Suprapubic skin (tissue), 4 donors: ENCODE data around the gene DHCR7. TPM values are rescaled to one million over a fixed set of nuclear protein-coding genes. Genes with fewer than 3 reads are reported as not detected.

Source experiments
- DNase-seq, 2 donors: peaks; one replicate each; pipeline ENCODE4 v3.0.0-alpha.2; 2019; ENCODE audit warnings: low spot score in 2 of 2
- H3K27ac ChIP-seq: fragments of 200-600 bp; sonication (generic); one replicate; pipeline ENCODE4 v1.5.1; 2019
- H3K27me3 ChIP-seq: fragments of 200-600 bp; sonication (generic); one replicate; pipeline ENCODE4 v1.5.1; 2019
- H3K36me3 ChIP-seq: fragments of 200-600 bp; sonication (generic); one replicate; pipeline ENCODE4 v1.5.1; 2019
- H3K4me1 ChIP-seq: fragments of 200-600 bp; sonication (generic); one replicate; pipeline ENCODE4 v1.5.1; 2019
- H3K4me3 ChIP-seq: fragments of 200-600 bp; sonication (generic); one replicate; pipeline ENCODE4 v1.5.1; 2019; ENCODE audit warnings: mild to moderate bottlenecking
- H3K9me3 ChIP-seq: fragments of 200-600 bp; sonication (generic); one replicate; pipeline ENCODE4 v1.5.1; 2019
- CTCF ChIP-seq, 2 donors: fragments of 200-600 bp in 1 of 2; fragments of 450-650 bp in 1 of 2; sonication (generic) in 1 of 2; IDR thresholded peaks; one replicate each; pipeline ENCODE4 v1.5.1; 2016 to 2019; ENCODE audit warnings: antibody characterized with exemption in 2 of 2, mild to moderate bottlenecking in 1 of 2, moderate library complexity in 1 of 2
- EP300 ChIP-seq: sonication (generic); formaldehyde crosslinking; IDR thresholded peaks from one replicate; pipeline ENCODE4 v1.6.1; 2017; ENCODE audit warnings: antibody characterized with exemption
- POLR2A ChIP-seq, 2 donors: fragments of 450-650 bp; IDR thresholded peaks; one replicate each; pipeline ENCODE4 v1.6.1; 2017; ENCODE audit warnings: antibody characterized with exemption in 2 of 2, mild to moderate bottlenecking in 2 of 2, moderate library complexity in 2 of 2
- POLR2AphosphoS5 ChIP-seq, 3 donors: sonication (generic); formaldehyde crosslinking; IDR thresholded peaks; one replicate each; pipeline ENCODE4 v1.6.1; 2017; ENCODE audit warnings: antibody characterized with exemption in 3 of 3
- WGBS: methylation state at CpG from one replicate; pipeline ENCODE4 v1.1.5; 2018; 5-methylcytosine and 5-hydroxymethylcytosine counted together
- total RNA-seq, 4 donors: library from RNA; depleted of rRNA; stranded (reverse); fragments of >200 nt; gene quantifications; one replicate each; pipeline ENCODE4 v1.1.0, GENCODE V29; 2016

Gene DHCR7
- total RNA-seq, 4 donors from 2014 or later: 41.8 to 140 (median 76.7) TPM

GRCh38 chr11:71421392-71421950, 26.7 kb downstream of the DHCR7 start:
- Histone ChIP-seq H3K4me1 (peaks cover 3% of the 10 kb centered on the region), H3K27me3 (peaks cover 36% of the 10 kb centered on the region), H3K27ac (no peak overlapping the region), H3K9me3 (no peaks in the 10 kb centered on the region), H3K4me3 (no peak overlapping the region), H3K36me3 (no peaks in the 10 kb centered on the region)
- TF ChIP-seq POLR2AphosphoS5 (IDR thresholded peaks at IDR 0.05) (no peak), CTCF (IDR thresholded peaks at IDR 0.05) (no peak), EP300 (no peak), POLR2A (IDR thresholded peaks at IDR 0.05) (no peak)
- WGBS: 87% methylated on average over 12 of the region's 12 CpGs
- no peak for DNase-seq

- no peak overlapping the region for H3K27ac ChIP-seq
- TF ChIP-seq POLR2AphosphoS5 (IDR thresholded peaks at IDR 0.05) (no peak), CTCF (IDR thresholded peaks at IDR 0.05) (peak in 1 of 2 donors; percentile 48), POLR2A (IDR thresholded peaks at IDR 0.05) (no peak)
- no peaks in the 10 kb centered on the region for H3K36me3 ChIP-seq
- peaks cover 40% of the 10 kb centered on the region for H3K27me3 ChIP-seq
- WGBS: 69% methylated on average over 15 of the region's 16 CpGs
- H3K9me3 ChIP-seq: no peaks in the 10 kb centered on the region
- peaks cover 3% of the 10 kb centered on the region for H3K4me1 ChIP-seq
- H3K4me3 ChIP-seq: no peak overlapping the region
- no peak for DNase-seq
Measured at GRCh38 chr11:71420455-71421241, 27.5 kb downstream of the DHCR7 start.

- 66% methylated on average over 6 of the region's 8 CpGs for WGBS
- no peak for DNase-seq
Measured at GRCh38 chr11:71418643-71419042, 29.6 kb downstream of the DHCR7 start.

GRCh38 chr11:71414645-71415044, 33.5 kb downstream of the DHCR7 start:
- DNase-seq: no peak
- H3K36me3 ChIP-seq: no peaks in the 10 kb centered on the region
- TF ChIP-seq POLR2AphosphoS5 (IDR thresholded peaks at IDR 0.05) (no peak), CTCF (IDR thresholded peaks at IDR 0.05) (peak in 1 of 2 donors; percentile 11)
- no peaks in the 10 kb centered on the region for H3K4me1 ChIP-seq
- H3K9me3 ChIP-seq: no peaks in the 10 kb centered on the region
- no peak overlapping the region for H3K27ac ChIP-seq
- H3K27me3 ChIP-seq: peaks cover 9% of the 10 kb centered on the region
- no peak overlapping the region for H3K4me3 ChIP-seq

More at GRCh38 chr11:71418643-71419042, 29.6 kb downstream of the DHCR7 start:
- H3K36me3 ChIP-seq: no peaks in the 10 kb centered on the region
- no peak overlapping the region for H3K27ac ChIP-seq
- no peak overlapping the region for H3K4me3 ChIP-seq
- H3K4me1 ChIP-seq: no peaks in the 10 kb centered on the region
- TF ChIP-seq CTCF (IDR thresholded peaks at IDR 0.05): no peak
- no peaks in the 10 kb centered on the region for H3K9me3 ChIP-seq
- H3K27me3 ChIP-seq: peaks cover 39% of the 10 kb centered on the region

GRCh38 chr11:71410363-71410966, 37.7 kb downstream of the DHCR7 start:
- H3K27me3 ChIP-seq: peaks cover 15% of the 10 kb centered on the region
- TF ChIP-seq CTCF (IDR thresholded peaks at IDR 0.05): no peak
- no peak for TF ChIP-seq POLR2AphosphoS5 (IDR thresholded peaks at IDR 0.05)
- TF ChIP-seq POLR2A (IDR thresholded peaks at IDR 0.05): no peak
- no peak for TF ChIP-seq EP300
- no peak for DNase-seq
- H3K4me3 ChIP-seq: no peak overlapping the region
- no peaks in the 10 kb centered on the region for H3K9me3 ChIP-seq
- no peaks in the 10 kb centered on the region for H3K36me3 ChIP-seq
- WGBS: 77% methylated on average over 7 of the region's 7 CpGs
- H3K27ac ChIP-seq: no peak overlapping the region
- no peaks in the 10 kb centered on the region for H3K4me1 ChIP-seq
